Mucosa of gallbladder (tissue), 1 donor: ENCODE data around the gene STPG1. TPM values are rescaled to one million over a fixed set of nuclear protein-coding genes. Genes with fewer than 3 reads are reported as not detected.

ENCODE experiments used
- DNase-seq: peaks from one replicate; pipeline ENCODE4 v3.0.0-alpha.2; 2020; ENCODE audit warnings: low spot score
- total RNA-seq: library from RNA; stranded (reverse); gene quantifications from one replicate; pipeline ENCODE4 v1.2.1, GENCODE V29; 2021
- donor health status: DM: no; HTN: no; CAD: no.

STPG1 gene
- total RNA-seq, 1 donor from 2014 or later: 10.8 TPM

DNA sequence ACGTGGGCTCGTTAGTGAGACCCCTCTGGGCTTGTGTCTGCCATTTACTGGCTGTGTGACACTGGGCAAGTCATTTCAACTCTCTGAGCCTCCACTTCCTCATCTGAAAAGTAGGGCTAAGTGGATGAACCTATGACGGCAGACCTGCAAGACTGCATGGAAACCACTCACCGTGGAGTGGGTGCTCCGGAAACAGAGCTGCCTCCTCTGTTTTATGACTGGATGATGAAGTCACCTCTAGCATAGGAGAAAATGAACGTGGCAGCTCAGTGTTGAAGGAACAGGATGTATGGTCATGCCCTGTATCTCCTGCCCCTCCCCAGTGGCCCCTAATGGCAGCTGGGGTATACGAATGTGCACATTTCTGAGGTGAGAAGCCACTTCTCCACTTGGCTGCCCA, 40.5 kb downstream of the STPG1 start:
- no peak for DNase-seq

DNA sequence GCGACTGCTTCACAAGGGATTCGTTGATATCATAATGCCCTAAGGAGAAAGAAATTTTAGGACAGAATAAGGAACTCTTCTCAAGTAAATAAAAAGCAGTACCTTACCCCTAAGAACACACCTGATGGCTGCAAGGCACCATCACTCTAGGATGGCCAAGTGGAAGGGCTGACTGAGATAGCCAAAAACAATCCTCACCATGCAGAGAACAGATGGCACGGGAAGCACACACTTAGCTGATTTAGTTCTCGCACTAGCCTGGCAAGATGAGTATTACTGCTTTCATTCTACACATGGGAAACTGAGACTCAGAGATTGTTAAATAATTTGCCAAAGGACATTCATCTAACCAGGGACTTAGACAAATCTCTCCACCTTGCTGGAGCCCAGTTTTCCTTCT, 43.8 kb downstream of the STPG1 start:
- DNase-seq: no peak

DNA sequence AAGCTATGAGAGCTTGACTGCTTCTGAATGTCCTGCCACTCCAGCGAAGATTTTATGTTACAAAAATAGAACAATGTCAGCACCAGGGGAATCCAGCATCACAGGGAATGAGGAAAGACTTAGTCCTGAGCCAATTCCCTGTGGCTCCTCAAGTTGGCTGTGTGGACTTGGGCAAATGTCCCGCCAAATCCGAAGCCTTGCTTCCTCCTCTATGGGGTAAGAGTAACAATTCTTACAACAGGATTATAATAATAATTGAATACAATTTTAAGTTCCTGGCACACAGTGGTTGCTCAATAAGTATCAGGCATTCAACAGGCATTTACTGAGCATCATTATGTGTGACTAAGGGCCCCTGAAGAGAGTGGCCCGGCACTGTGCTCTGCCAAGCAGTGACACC, 44.4 kb downstream of the STPG1 start:
- DNase-seq: no peak

DNA sequence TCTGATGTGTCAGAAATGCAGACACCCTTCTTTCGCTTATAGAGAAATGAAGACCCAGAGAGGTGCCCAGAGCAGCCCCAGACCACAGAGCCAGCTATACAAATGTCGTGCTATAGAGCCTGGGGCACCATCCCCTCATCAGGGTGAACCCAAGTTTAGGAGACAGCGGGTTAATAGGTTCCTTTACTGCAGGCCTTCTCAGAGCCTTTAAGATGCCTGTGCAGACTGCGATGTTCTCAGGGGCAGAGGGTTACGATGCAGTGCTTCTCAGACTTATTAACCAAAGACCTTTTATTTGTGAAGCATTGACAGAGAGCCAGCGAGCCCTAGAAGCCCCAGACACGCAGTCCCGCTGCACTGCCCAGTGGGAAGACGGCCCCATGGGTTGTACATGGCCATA, 46.9 kb downstream of the STPG1 start:
- DNase-seq: no peak

DNA sequence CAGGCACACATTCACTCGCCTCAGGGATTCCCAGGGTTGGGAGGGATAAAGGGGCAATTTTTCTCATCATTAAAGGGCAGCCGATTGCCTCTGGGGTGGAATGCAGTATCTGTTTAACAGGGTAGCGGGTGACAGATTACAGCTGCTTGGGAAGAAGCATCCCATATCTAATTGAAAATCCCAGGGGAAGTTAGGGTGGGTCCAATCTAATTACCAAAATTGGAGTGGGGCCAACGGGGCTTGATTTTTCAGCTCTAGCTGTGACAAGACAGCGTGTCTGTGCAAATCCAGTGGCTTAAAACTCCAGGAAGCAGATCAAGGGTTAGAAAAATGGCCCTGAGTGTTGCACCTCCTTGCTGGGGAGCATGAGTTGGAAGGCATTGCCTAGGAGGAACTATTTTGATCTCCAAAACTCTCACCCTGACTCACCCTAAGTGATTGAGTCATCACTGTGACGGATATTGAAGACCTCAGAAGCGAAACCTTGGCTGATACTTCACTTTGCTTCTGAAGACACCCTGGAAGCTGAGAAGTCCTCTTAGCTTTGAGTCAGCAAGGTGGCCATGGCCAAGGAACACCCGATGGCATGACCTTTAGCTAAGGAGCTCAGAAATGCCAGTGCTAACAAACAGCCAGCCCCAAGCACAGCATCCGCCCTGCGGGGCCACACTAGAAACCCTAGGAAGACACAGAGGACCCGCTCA, 48.5 kb downstream of the STPG1 start:
- no peak for DNase-seq

DNA sequence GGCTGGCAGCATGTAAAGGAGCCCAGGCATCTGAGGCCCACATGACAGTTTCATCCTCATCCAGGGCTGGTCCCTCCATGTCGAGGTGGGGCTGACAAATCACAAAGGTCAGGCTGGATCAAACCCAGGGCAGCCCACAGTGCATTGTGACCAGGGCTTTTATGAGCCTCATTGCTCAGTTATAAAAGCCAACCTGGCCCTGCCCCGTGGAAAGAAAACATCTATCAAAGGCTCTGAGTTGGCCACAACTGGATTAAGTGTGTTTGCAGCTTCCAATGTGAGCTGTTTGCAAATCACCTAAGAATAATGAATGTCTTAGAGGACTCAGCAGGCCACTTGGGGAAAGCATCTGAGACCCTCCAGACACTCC, 49.0 kb downstream of the STPG1 start:
- DNase-seq: no peak

DNA sequence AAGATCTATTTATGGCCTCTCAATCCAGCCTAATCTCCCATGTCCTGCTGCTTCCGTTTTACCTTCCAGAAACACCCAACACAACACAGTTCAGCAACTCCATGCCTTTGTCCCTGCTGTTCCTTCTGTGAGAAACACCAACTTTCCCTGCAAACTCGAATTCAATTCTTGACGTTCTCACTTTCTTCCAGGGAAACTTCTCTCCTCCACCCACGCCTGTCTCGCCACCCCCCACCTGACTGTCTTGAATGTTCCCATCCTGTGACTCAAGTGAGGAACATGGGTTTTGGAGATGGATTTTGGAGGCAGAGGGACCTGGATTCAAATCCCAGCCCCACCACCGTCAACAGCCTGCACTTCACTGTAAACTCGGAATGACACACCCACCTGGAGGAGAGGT, 49.6 kb downstream of the STPG1 start:
- DNase-seq: no peak

DNA sequence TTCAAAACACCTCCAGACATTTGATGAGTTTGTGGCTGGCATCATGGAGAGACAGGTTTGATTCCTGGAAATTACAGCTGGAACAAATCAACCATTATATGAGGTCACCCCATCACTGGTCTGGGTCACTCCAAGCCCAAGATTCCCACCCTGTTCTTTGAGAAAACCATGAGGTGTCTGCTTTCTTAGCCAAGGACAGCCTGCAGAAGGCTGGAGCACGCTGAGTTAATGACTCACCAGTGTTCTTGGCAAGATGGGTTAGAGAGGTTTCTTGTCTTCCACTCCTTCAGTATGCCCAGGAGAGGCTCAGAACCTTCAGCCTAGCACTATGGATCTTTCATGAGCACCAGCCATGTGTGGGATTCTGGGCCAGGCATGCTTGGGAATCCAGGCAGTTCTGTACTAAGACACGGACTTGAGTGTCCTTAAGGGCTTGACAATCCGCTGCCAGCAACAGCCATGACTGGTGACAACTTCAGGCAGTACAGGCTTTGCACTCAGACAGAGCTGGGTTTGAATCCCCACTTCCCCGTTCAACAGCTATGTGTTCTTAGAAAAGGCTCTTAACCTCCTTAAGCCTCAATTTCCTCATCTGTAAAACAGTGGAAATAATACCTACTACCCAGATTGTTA, 50.5 kb downstream of the STPG1 start:
- peak; percentile 22 for DNase-seq

DNA sequence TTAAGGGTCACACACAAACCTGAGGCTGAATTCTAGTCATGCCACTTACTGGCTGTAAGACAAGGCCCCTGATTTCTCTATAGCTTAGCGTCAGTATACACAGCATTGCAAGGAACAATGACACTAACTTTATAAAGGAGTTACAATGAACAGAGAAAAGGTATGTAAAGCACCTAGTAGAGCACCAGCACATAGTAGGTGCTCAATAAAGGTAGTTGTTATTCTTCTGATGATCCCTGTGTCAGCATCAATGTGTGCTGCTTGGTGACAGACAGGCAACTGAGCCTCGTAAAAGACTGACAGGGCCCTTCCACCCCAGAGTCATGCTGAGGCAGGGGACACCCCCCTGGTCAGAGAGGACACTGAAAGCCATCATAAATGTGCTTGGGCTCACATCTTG, 51.2 kb downstream of the STPG1 start:
- no peak for DNase-seq

DNA sequence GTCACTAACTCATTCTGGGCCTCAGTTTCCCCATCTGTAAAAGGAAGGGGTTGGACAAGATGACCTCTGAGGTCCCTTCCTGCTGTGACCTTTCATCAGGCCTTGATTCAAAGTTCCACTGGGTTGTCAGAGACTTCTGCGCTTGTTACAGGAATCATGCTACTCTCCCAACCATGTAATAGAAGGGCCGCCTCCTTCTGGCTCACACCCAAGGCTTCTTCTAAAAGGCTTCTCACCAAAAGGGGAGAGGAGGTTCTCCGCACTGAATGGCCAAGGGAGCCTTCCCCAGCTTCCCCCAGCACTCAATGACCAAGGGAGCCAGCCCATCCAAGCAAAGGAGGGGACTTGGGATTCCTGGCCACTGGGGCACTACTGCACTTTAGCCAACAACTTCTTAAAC, 51.8 kb downstream of the STPG1 start:
- DNase-seq: no peak

DNA sequence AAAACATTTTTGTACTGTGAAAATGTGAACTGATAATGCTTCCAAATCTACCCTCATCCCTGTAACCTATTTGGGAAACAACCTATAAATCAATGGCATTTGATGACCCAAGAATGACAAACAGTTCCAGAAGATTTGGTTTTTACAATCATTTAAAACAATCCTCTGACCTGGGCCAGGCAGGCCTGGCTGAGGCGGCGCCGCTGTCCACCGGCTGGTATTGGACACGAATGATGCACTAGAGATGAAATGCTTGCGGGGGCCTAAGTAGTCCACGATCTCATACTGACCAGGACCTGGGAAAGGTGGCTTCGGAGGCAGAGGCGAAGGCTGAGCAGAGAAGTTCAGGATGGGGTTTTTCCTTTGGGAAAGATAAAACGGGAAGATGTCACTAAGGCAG, 52.9 kb downstream of the STPG1 start:
- DNase-seq: no peak

DNA sequence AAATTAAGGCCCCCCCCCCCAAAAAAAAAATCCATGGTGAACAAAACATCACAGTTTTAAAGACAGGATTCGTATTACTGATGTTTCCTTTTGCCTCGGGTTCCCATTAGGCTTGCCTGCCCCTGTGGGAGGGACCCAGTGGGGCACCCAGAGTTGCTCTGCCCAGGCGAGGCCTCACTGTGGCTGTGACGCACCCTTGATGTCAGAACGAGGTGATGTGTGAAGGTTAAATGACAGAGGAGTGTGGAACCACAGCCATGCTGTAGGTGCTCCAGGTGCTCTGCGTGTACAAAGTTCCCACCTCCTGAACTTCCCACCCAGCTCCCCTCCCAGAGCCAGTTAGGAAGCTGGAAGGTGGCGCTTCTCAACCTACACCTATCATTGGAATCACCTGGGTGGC, 56.5 kb downstream of the STPG1 start:
- no peak for DNase-seq

DNA sequence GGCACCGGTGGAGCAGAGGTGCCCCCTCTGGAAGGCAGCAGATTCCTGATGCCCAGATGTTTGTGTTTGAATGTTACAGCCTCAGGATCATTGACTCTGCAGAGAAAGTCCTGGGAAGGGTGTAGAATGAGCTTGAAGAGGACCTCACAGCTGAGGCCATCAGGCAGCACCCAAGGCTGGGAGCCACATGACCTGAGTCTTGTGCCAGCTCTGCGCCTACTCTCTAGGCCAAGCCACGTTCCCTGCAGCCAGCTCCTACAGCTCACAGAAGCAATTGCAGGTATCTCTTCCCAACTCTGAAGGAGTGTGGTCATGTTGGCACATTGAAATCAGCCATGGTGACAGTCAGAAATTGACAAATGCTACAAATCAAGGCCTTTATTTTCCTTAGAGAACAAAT, 58.1 kb downstream of the STPG1 start:
- DNase-seq: no peak

DNA sequence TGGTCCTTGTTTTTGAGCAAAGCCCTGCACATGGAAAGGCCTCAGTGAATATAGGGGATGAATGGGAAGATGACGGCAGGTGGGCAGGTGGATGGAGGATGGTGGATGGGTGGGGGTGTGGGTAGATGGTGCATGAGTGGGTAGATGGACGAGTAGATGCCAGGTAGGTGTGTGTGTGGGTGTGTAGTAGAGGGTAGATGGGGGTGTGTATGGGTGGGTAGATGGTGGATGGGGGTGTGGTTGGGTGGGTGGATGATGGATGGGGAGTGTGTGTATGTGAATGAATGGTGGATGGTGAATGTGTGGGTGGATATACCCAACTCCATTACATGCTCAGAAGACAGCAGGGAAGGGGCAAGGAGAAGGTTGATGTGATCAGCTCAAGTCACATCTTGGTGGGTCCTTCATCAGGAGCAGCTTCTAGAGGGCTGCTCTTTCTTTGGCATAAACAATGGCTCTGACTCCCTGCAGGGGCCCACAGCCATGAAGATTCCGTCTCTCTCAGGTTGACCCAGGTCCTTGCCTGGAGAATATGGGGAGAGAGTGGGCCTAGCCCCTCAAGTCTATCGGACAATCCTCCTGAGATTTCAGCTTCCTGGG, 60.2 kb downstream of the STPG1 start:
- no peak for DNase-seq

DNA sequence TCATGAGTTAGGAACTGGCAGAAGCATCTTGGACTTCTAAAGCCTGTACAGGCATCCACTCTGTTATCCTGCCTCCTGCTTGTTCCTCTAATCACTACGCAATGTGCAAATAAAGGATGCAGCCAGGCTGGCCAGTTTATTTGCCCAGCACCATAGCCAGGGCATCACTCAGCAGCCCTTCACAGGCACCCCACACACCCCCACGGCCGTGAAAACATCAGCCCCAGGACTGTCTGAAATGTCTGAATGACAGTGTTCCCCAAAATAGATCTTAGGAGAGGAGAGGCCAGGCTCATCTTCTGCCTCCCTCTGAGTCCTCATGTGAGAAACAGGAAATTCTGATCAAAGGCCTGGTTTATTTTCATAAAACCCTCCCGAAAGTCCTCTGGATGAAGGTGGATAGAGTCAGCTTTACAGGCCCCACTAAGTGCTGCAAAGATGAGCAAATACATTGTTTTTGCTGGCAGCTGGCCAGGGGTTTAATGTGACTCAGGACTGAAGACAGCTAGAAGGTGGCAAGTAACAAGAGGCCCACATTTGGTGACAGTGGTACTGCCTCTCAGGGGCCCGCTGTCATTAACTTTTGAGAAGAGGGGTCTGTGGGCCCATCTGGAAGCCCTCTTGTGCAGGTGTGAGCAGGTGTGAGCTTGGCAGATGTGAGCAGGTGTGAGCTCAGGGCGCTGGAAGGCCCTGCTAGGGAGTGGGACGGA, 61.5 kb downstream of the STPG1 start:
- DNase-seq: no peak

DNA sequence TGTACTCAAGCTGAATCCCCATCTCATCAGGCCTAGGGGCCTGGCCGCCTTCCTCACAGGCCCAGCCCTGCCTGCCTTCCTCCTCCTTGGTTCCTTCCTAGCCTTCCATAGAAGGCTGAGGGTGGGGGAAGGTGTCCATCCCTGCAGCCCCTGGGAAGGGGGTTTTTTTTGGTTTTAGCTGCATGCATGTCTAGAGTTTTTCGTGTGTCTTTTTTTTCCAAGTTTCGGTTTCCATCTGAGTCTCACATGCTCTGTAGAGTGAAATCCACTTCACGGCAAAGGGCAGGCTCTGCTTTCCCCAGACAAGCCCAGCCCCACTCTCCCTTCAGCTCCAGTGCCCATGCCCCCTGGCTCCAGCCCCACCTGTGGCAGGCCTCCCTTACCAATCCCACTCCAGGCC, 62.3 kb downstream of the STPG1 start:
- DNase-seq: no peak

DNA sequence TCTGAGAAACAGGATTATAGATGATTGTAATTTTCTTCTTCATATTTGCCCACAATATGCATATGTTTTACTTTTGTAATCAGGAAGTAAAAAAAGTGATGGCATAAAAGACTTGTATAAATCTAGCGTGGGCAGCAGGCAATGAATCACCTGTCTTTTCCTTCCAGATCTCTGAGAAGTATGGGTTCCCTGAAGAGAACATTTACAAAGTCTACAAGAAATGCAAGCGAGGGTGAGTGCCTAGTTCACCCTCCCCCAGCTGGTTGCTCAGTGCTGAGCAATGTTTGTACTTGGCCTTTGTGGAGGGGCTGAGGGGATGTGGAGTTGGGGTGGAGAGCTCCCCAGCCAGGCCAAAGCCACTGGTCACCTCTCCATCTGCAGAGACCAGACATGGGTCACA, 63.7 kb downstream of the STPG1 start:
- DNase-seq: no peak

DNA sequence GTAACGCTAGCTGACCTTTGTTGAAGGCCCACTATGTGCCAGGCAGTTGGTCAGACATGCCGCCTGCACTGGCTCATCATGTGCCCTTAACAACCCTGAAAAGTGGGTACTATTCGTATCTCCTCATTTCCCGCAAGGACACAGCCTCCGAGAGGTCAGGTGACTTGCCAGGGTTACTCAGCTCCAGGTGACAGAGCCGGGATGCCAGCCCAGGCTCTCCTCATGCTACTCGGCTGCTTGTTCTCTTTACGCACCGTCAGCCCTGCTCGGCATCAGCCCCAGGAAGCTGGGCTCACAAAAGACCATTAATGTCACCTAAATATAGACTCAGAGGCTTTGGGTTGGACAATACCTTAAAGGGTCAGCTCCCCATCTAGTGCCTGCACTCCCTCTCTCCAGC, 65.4 kb downstream of the STPG1 start:
- no peak for DNase-seq

DNA sequence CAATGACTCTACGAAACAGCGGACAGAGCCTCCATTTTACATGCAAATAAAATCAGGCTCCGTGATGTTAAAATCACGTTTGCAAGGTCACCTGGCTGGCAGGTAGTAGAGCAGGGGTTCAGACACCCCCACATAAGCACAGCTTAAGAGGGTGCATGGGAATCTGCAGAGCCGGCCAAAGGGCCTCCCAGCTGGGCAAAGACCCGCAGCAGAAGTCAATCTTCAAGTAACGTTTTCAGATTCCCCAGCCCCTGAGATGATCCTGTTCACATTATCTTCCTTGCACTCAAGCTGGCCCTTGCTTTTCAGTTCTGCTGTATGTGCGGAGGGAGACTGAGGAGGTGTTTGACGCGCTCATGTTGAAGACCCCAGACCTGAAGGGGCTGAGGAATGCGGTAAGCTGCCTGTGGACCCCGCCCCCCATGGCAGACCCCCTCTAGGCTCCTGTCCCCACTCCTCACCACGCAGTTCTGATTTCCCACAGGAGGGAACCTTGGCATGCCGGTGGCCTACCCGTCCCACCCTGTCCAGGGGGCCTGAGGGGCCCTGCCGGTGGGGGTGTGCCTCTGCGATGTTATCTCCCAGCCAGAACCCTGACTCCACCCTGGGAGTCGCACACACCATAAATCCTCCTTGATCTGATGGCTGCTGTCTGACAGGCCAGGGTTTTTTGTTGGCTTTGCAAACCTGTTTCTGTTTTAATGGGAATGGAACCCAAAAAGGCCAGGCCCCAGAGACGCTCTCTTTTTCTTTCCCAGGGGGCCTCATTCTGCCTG, 66.2 kb downstream of the STPG1 start:
- no peak for DNase-seq

DNA sequence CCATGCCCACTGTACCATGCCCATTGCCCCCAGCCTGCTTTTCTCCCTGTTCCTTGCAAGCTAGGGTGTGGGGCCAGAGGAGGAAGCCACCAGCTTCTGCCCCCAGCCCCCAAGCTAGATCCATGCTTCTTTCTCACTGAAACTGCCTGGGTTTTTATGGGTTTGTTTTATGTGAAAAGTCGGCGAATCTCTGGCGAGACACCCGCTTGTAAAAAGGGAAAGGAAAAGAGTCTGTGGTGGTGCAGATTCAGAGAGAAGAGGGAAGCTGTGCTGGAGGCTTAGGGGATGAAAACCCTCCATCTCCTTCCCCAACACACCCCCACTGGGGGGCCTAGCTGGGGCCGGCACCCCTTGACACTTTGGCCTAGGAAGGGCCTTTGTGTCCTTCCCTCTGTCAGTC, 68.2 kb downstream of the STPG1 start:
- no peak for DNase-seq

DNA sequence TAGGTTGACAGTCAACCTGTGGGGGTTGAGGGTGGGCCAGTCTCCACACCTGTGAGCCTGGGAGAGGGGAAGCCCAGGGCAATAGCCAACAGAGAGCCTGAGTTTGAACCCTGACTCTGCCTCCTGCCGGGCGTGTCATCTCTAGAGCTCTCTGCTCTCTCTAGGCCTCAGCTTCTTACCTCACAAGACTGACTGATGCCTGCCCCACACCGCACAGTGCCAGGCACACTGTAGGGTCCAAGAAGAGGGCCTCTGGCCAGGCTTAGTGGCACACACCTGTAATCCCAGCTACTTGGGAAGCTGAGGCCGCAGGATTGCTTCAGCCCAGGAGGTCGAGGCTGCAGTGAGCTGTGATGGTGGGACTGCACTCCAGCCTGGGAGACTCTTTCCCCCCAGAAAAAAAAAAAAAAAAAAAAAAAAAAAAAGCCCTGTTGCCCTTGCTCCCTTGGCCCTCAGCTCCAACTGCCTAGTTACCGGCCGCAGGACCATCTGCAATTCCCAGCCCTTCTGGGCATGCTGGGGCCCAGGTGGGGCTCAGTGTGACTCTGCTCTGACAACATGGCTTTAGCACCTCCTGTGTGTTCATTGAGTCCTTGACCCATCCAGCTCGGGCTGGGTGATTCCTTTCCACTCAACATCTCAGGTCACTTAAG, 69.4 kb downstream of the STPG1 start:
- DNase-seq: no peak
